Stimulated activated CD8-positive, alpha-beta memory T cell treated with anti-CD3 and anti-CD28 coated beads, Interleukin-4, amount 100 ng/mL, for 48 hours (primary cell): Measurements from ENCODE around the gene CLIC4.

Experiments used
- DNase-seq: peaks from one replicate; pipeline ENCODE4 v3.0.0-alpha.2; 2020

Gene CLIC4

DNA sequence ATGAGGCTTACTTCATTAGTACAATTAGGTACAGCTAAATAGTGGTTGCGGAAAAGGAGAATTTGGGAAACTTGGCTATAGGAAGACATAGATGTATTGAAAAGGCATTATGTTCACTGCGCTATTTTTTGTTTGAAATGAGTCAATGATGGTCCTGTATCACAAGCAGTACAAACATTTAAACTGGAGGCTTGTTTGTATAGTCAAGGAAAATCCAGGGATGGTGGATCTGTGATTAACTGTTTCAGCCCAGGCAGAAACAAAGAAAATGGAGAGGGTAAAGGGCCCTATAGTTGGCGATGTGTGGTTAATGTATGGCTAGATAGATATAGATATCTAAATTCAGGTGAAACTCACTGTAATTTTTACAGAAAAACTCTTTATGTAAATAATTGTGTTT is 79.9 kb downstream of the CLIC4 start:
- DNase-seq: no peak

DNA sequence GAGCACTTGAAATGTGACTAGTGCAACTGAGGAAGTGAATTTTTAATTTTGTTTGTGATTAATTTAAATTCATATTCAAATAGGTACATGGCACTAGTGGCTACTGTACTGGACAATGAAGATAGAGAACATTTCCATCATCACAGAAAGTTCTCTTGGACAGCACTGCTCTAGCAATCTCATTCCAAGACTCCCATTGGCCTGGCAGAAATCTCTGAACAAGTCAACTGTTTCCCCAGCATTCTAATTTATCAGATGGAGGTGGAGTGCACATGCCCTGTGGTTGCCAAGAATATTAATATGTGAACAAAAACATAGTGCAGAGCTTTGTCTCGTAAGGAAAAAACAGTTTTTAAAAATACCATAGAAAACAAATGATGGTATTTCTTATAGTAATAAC is 81.3 kb downstream of the CLIC4 start:
- DNase-seq: no peak

GRCh38 chr1:24827379-24828135 is 82.3 kb downstream of the CLIC4 start:
- DNase-seq: no peak

GRCh38 chr1:24828183-24828886 is 83.1 kb downstream of the CLIC4 start:
- DNase-seq: no peak

- no peak for DNase-seq
These were observed 83.6 kb downstream of the CLIC4 start for GRCh38 chr1:24828887-24829192.

DNA sequence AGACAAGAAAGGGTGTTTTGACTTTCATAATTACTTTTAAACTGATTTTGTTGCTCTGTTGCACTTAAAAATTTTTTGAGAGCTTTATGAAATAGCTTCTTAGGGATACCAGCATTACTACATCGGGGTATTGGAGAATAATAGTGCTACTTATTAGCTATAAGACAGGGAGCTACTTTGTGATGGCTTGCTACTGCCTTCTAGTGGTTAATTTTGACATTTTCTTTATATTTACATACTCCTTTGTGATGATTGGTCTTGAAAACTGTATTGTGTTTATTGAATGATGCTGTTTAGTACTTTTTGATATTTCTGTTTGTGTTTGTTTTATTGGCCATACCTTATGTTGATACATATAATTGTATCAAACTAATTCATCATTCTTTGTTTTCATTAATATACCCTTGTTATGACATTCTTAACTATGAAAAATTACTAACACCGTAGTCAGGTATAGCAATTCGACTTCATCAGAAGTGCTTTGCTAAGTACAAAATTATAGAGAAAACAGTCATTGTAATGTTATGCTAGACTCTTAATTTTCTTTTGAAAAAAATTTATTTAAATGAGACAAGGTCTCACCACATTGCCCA is 85.5 kb downstream of the CLIC4 start:
- no peak for DNase-seq

- DNase-seq: no peak
These were observed 96.3 kb downstream of the CLIC4 start for GRCh38 chr1:24841593-24841992.

- no peak for DNase-seq
These were observed 101.4 kb downstream of the CLIC4 start for GRCh38 chr1:24846671-24847070.

- DNase-seq: peak; percentile 96
These were observed 103.0 kb downstream of the CLIC4 start for GRCh38 chr1:24847995-24848881.

DNA sequence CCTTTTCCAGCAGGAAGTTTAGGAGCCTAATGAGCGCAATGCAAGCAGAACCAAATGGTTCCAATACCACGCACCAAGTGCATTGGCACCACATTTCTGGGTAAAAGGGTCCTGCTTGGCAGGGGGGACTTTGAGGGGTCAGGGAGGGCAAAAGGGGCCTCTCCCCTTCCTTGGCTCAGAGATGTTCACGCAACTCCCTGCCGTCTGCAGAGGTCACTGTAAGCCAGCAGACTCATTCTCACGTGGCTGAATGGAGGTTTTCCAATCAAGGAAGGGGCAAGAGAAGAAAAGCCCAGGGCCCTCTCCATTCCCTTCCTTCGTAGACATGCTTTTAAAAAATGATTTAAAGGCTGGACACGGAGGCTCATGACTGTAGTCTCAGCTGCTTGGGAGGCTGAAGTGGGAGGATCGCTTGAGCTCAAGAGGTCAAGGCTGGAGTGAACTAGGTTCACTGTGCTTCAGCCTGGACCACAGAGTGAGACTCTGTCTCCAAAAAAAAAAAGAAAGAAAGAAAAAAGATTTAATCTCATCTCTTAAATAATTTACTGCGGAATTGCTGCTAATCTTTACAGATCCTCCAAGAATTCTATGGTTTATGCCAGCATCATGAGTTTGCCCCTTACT is 104.5 kb downstream of the CLIC4 start:
- peak; percentile 45 for DNase-seq

- no peak for DNase-seq
These were observed 105.2 kb downstream of the CLIC4 start for GRCh38 chr1:24850328-24850920.

DNA sequence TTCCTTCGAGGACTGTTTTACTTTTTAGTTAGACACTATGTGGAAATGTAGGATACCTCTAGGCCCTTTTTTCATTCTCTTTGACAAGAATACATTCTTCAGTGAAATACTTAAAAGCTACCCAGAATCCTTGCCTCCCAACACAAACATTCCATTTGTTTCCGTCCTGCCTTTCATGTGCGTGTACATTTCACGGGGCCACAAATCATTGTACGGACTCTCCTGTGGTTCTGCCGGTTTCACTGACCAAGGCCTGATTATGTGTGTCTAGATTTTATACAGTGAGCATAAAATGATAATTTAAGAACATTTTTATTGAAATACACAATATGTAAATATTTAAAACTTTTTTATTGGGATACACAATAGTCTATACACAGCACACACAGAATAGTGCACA is 108.4 kb downstream of the CLIC4 start:
- no peak for DNase-seq

- DNase-seq: no peak
These were observed 110.2 kb downstream of the CLIC4 start for GRCh38 chr1:24855474-24855873.

DNA sequence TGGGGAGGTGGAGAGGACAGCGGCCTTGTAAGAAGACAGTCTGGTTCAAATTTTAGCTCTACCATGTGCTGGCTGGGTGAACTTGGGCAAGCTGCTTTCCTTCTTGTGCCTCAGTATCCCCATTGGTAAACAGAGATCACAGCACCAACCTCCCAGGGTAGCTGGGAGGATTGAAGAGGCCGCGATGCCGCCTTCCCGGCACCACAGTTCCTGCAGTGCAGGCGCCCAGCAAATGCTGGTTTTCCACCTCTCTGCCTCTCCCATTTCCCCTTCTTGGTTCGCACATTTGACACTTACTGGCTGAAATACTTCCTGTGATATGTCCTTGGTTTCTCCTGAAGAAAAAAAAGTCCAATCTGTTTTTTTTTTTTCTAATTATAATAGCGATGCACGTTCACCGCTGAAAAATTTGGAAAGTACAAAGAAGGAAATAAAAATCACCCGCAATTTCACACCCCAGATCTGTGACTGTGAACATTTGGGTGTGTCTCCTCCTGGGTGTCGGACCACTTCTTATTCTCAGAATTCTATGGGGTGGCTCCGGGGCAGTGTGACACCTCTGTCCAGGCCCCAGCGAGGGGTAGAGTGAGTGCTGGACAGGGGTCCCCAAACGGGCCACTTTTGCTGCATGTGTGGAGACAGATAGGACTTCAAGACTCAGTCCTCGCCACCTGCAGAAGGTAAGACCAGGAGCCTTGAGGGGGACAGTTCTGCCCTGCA is 111.7 kb downstream of the CLIC4 start:
- no peak for DNase-seq

- no peak for DNase-seq
These were observed 112.4 kb downstream of the CLIC4 start for GRCh38 chr1:24857507-24858133.

- no peak for DNase-seq
These were observed 113.0 kb downstream of the CLIC4 start for GRCh38 chr1:24858277-24858676.

GRCh38 chr1:24859063-24860010 is 114.1 kb downstream of the CLIC4 start:
- DNase-seq: no peak

DNA sequence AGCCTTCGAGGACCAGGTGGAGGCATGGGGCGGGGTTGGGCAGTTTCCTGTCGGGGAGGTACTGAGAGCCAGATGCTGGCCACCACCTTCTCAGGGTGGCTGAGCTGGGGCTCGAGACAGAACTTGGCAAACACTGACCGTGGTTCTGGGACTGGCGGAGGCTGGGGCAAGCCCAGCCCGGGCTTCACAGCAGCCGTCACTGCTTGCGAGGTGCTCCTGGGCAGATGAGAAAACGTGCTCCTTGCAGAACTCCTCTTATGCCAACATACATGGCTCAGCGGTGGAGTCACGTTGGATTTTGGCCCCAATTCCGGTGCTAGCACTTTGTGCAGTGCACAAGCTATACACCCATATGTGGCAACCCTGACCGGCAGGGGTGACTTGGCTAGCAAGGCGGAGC is 115.6 kb downstream of the CLIC4 start:
- no peak for DNase-seq

DNA sequence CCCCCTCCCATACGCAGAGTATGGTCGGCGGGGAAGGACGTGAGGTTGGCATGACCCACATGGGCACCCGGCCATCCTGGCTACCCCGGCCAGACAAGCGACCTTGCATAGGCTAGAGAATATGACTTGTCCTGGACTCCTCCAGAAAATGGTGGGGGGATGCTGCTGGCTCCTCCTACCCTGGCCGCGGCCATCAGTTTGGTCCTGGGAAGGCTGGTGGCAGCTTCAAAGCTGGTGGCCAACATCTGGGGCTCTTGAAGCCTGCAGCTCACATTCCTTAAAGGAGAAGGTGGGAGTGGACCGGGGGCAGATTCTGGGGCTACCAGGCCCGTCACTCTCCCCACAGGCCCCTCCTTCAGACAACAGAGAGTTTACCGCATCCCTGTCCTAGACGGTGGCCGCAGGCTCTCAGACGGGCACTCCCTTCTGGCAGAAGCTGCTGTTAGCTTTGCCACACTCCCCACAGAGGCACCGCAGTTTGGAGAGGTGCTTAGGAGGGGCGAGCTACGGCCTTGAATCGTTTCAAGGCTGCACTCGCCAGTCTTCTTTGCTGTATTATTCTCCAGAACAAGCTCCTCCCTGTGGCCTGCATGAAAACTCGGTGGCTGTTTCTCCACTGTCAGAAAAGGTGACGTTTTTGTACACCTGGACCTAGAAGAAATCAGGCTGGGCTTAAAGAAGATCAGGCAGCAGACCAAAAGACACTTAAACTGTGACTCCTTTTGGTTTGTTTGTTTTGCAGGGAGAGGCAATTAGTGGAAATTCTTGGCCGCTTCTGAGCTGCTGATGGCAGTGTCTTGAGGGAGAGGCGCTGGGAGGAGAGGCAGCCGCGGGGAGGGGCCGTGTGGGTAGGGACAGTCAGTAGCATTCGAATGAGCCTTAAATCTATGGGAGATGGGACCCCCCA is 116.8 kb downstream of the CLIC4 start:
- no peak for DNase-seq
